HTERT RPE-1 (cell line): ENCODE data around the gene EVPL.
"Not testable (repeated sequence)": the region's sequence is repeated elsewhere in the genome, so short reads cannot be mapped to it uniquely, and the experiment has no call there.

Experiments used
- in situ Hi-C: fragments of 300-500 bp; cut with MboI; formaldehyde crosslinking; loops from 4 replicates; pipeline ENCODE4 v1.14.3; 2020; ENCODE audit warnings: low sequenced_read_pairs

EVPL gene

GRCh38 chr17:76000016-76000754, 26.9 kb downstream of the EVPL start:
- in situ Hi-C loops = no loop called here

GRCh38 chr17:75998327-75998795, 28.7 kb downstream of the EVPL start:
- in situ Hi-C loops = no loop called here

GRCh38 chr17:75996665-75997590, 30.2 kb downstream of the EVPL start:
- in situ Hi-C loops = no loop called here

- in situ Hi-C loops = no loop called here
Measured at GRCh38 chr17:75995385-75995925, 31.7 kb downstream of the EVPL start.

GRCh38 chr17:75994802-75995370, 32.2 kb downstream of the EVPL start:
- in situ Hi-C loops = no loop called here

- in situ Hi-C loops = no loop called here
Measured at GRCh38 chr17:75991396-75991795, 35.7 kb downstream of the EVPL start.

GRCh38 chr17:75987041-75987440, 40.1 kb downstream of the EVPL start:
- in situ Hi-C loops = no loop called here

- in situ Hi-C loops = no loop called here
Measured at GRCh38 chr17:75985986-75986385, 41.1 kb downstream of the EVPL start.

- in situ Hi-C loops = no loop called here
Measured at GRCh38 chr17:75983501-75984181, 43.5 kb downstream of the EVPL start.

- in situ Hi-C loops = no loop called here
Measured at GRCh38 chr17:75981019-75981615, 46.0 kb downstream of the EVPL start.

- in situ Hi-C loops = no loop called here
Measured at GRCh38 chr17:75980188-75981018, 46.7 kb downstream of the EVPL start.

- in situ Hi-C loops = no loop called here
Measured at GRCh38 chr17:75979705-75980187, 47.4 kb downstream of the EVPL start.

- in situ Hi-C loops = no loop called here
Measured at GRCh38 chr17:75978938-75979704, 48.0 kb downstream of the EVPL start, which contains the start of the genes ACOX1 and TEN1. TSS of gene ACOX1 (minus strand) at chr17:75979166. CDS start at chr17:75979073, 93 bp downstream. TSS of gene TEN1 (plus strand) at chr17:75979240. CDS start at chr17:75986193, 6,953 bp downstream.

GRCh38 chr17:75976175-75976848, 50.8 kb downstream of the EVPL start:
- in situ Hi-C loops = no loop called here

- in situ Hi-C loops = no loop called here
Measured at GRCh38 chr17:75975757-75976174, 51.3 kb downstream of the EVPL start.

GRCh38 chr17:75975187-75975586, 51.9 kb downstream of the EVPL start:
- in situ Hi-C loops = not testable (repeated sequence)

- in situ Hi-C loops = no loop called here
Measured at GRCh38 chr17:75970626-75971025, 56.5 kb downstream of the EVPL start.
